ENCODE measurements around the gene OR12D3. TPM values are rescaled to one million over a fixed set of nuclear protein-coding genes. Genes with fewer than 3 reads are reported as not detected.

The OR12D3 gene, protein sequence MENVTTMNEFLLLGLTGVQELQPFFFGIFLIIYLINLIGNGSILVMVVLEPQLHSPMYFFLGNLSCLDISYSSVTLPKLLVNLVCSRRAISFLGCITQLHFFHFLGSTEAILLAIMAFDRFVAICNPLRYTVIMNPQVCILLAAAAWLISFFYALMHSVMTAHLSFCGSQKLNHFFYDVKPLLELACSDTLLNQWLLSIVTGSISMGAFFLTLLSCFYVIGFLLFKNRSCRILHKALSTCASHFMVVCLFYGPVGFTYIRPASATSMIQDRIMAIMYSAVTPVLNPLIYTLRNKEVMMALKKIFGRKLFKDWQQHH
- not detected in 2 replicates for total RNA-seq
- long read RNA-seq = 0 reads

DNA sequence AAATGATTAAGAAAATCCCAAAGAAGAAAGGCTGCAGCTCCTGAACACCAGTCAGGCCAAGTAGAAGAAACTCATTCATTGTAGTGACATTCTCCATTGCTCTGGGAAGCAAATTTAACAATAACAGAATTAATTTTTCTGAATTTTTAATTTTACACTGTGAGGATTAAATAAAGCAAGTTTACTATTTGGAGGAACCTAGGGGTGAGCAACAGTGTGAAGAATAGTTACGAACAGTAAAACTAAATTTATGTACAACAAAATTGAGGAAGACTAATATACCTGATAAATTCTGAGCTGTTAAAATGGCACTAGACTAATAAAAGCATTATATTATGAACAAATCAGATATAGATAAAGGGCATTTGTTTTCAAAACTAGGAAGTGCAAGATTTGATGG, at the start of gene OR12D3:
OR12D3 (minus strand) TSS at position 101 of the 400 bp plus-strand sequence; CDS start at position 97, 4 bp downstream.
- H3K27me3 Mint-ChIP-seq = no peaks in the 10 kb centered on the region
- H3K4me3 Mint-ChIP-seq (ENCODE audit: low read depth) = no peak within 1 kb of the TSS
- DNase-seq (ENCODE audit: low spot score, unreplicated experiment) = no peak
- no peaks in the 10 kb centered on the region for H3K4me1 Mint-ChIP-seq (ENCODE audit: low read depth)
- H3K9me3 Mint-ChIP-seq (ENCODE audit: low read depth) = no peaks in the 10 kb centered on the region
- H3K36me3 Mint-ChIP-seq (ENCODE audit: insufficient read depth) = no peaks in the 10 kb centered on the region
- TF ChIP-seq, protein P1, sequence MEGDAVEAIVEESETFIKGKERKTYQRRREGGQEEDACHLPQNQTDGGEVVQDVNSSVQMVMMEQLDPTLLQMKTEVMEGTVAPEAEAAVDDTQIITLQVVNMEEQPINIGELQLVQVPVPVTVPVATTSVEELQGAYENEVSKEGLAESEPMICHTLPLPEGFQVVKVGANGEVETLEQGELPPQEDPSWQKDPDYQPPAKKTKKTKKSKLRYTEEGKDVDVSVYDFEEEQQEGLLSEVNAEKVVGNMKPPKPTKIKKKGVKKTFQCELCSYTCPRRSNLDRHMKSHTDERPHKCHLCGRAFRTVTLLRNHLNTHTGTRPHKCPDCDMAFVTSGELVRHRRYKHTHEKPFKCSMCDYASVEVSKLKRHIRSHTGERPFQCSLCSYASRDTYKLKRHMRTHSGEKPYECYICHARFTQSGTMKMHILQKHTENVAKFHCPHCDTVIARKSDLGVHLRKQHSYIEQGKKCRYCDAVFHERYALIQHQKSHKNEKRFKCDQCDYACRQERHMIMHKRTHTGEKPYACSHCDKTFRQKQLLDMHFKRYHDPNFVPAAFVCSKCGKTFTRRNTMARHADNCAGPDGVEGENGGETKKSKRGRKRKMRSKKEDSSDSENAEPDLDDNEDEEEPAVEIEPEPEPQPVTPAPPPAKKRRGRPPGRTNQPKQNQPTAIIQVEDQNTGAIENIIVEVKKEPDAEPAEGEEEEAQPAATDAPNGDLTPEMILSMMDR (IDR thresholded peaks at IDR 0.05; ENCODE audit: unreplicated experiment) = no peak
- no peak within 1 kb of the TSS for H3K27ac Mint-ChIP-seq

DNA sequence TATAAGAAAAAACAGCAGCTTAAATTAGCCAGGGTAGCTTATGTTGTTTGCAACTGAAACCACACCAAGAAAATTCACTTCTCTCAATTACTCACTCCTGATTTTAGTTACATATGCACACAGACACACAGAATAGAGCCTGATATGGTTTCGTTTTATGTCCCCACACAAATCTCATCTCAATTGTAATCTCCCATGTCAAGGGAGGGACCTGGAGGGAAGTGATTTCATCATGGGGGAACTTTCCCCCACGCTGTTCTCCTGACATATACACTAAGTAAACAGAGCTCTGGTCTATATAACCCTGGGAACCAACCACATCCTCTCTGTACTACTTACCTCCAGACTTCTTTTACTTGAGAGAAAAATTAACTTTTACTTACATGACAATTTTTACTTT, 49.5 kb upstream of the OR12D3 start:
- Mint-ChIP-seq H3K27ac (no peak overlapping the region), H3K4me1 (ENCODE audit: low read depth) (no peaks in the 10 kb centered on the region), H3K9me3 (ENCODE audit: low read depth) (peaks cover 5% of the 10 kb centered on the region), H3K27me3 (peaks cover 34% of the 10 kb centered on the region), H3K36me3 (ENCODE audit: insufficient read depth) (no peaks in the 10 kb centered on the region), H3K4me3 (ENCODE audit: low read depth) (no peak overlapping the region)
- TF ChIP-seq, protein P1 (IDR thresholded peaks at IDR 0.05; ENCODE audit: unreplicated experiment) = no peak
- DNase-seq (ENCODE audit: low spot score, unreplicated experiment) = no peak

DNA sequence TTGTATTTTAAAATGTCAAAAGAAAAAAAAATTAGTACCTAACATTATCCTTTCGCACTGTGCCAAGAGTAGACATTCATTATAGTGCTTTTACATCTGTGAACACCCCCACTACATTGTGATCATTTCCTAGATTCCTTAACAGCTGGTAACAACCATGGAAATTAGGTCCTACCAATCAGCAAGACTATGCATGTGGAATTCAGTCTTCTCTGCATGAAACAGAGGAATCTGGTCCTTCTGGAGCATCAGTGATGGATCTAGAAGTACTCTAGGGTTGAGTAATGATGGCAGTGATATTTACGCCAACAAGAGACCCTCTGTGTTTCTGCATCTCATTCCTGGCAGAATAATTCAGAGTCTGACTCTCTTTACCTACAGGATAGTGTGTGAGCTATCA, 49.1 kb upstream of the OR12D3 start:
- no peak overlapping the region for H3K27ac Mint-ChIP-seq
- H3K9me3 Mint-ChIP-seq (ENCODE audit: low read depth) = peaks cover 5% of the 10 kb centered on the region
- H3K36me3 Mint-ChIP-seq (ENCODE audit: insufficient read depth) = no peaks in the 10 kb centered on the region
- no peak for DNase-seq (ENCODE audit: low spot score, unreplicated experiment)
- H3K4me3 Mint-ChIP-seq (ENCODE audit: low read depth) = no peak overlapping the region
- no peaks in the 10 kb centered on the region for H3K4me1 Mint-ChIP-seq (ENCODE audit: low read depth)
- H3K27me3 Mint-ChIP-seq = peaks cover 30% of the 10 kb centered on the region
- TF ChIP-seq, protein P1 (IDR thresholded peaks at IDR 0.05; ENCODE audit: unreplicated experiment) = no peak

DNA sequence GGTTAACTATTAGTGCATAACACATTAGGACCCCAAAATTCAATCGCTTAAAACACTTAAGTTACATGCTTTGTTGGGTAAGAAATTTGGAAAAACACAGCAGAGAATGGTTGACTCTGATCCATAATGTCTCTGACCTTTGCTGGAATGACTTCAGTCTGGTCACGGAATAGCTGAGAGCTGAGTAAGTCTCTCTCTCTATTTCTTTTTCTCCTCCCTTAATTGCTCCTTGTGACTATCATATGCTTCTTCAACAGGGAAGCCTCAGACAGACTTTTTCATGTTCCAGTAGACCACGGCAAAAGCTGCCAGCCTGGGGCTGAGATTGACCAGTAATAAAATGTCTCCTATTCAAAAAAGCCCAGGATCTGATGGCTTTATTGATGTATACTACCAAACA, 44.4 kb upstream of the OR12D3 start:
- DNase-seq (ENCODE audit: low spot score, unreplicated experiment) = no peak
- H3K9me3 Mint-ChIP-seq (ENCODE audit: low read depth) = no peaks in the 10 kb centered on the region
- TF ChIP-seq, protein P1 (IDR thresholded peaks at IDR 0.05; ENCODE audit: unreplicated experiment) = no peak
- no peaks in the 10 kb centered on the region for H3K4me1 Mint-ChIP-seq (ENCODE audit: low read depth)
- H3K27me3 Mint-ChIP-seq = peaks cover 9% of the 10 kb centered on the region
- no peaks in the 10 kb centered on the region for H3K36me3 Mint-ChIP-seq (ENCODE audit: insufficient read depth)
- H3K4me3 Mint-ChIP-seq (ENCODE audit: low read depth) = no peak overlapping the region
- no peak overlapping the region for H3K27ac Mint-ChIP-seq

DNA sequence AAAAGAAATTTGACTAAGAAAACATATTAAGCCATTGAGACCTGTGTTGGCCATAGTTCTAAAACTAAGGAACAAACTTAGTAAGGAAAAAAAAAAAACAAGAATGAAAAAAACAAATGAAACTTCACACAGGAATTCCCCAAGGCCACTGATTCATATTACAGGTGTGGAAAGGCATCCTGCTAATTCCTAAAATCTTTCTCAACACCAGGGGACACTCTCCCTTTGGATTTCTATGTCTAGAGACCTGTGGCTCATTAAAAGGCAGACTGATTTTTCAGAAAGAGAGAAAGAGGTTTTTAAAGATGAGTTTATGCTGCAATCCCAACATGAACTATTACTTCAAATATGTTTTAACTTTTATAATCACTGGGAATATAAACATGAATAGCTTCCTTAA, 39.5 kb upstream of the OR12D3 start, which contains the start of gene OR12D1:
OR12D1 (plus strand) TSS at position 341 of the 400 bp plus-strand sequence.
- no peak for DNase-seq (ENCODE audit: low spot score, unreplicated experiment)
- Mint-ChIP-seq H3K4me3 (ENCODE audit: low read depth) (no peak within 1 kb of the TSS), H3K27me3 (peaks cover 9% of the 10 kb centered on the region), H3K27ac (no peak within 1 kb of the TSS), H3K9me3 (ENCODE audit: low read depth) (peaks cover 17% of the 10 kb centered on the region), H3K4me1 (ENCODE audit: low read depth) (no peaks in the 10 kb centered on the region), H3K36me3 (ENCODE audit: insufficient read depth) (no peaks in the 10 kb centered on the region)
- TF ChIP-seq, protein P1 (IDR thresholded peaks at IDR 0.05; ENCODE audit: unreplicated experiment) = peak; percentile 38
